Embryonic facial prominence (tissue), 1 donor: ENCODE measurements around the gene DAD1.

Source experiments
- DNase-seq: peaks from one replicate; pipeline ENCODE4 v3.0.0-alpha.2; 2016; ENCODE audit errors: extremely low spot score

The DAD1 gene

GRCh38 chr14:22517117-22517720 is 71.8 kb downstream of the DAD1 start:
- no peak for DNase-seq

GRCh38 chr14:22515929-22516328 is 73.1 kb downstream of the DAD1 start:
- DNase-seq = no peak
